Peyer's patch (tissue), 4 donors: Measurements from ENCODE around the gene PROX1.

Experiments
- POLR2A ChIP-seq, 2 donors: fragments of 450-650 bp; IDR thresholded peaks; one replicate each; pipeline ENCODE4 v1.5.1; 2017; ENCODE audit warnings: antibody characterized with exemption in 2 of 2, mild to moderate bottlenecking in 2 of 2, moderate library complexity in 2 of 2
- TF ChIP-seq, protein P1 (sequence below), 6 experiments: fragments of 450-650 bp in 4 of 6; fragments of 200-600 bp in 2 of 6; sonication (generic) in 1 of 6; IDR thresholded peaks; one replicate each; pipeline ENCODE4 v1.5.1; 2017 to 2019; ENCODE audit warnings: antibody characterized with exemption in 6 of 6, mild to moderate bottlenecking in 3 of 6, moderate library complexity in 1 of 6

GRCh38 chr1:214022229-214022791 lies 34.5 kb downstream of the PROX1 start:
- TF ChIP-seq, protein P1, sequence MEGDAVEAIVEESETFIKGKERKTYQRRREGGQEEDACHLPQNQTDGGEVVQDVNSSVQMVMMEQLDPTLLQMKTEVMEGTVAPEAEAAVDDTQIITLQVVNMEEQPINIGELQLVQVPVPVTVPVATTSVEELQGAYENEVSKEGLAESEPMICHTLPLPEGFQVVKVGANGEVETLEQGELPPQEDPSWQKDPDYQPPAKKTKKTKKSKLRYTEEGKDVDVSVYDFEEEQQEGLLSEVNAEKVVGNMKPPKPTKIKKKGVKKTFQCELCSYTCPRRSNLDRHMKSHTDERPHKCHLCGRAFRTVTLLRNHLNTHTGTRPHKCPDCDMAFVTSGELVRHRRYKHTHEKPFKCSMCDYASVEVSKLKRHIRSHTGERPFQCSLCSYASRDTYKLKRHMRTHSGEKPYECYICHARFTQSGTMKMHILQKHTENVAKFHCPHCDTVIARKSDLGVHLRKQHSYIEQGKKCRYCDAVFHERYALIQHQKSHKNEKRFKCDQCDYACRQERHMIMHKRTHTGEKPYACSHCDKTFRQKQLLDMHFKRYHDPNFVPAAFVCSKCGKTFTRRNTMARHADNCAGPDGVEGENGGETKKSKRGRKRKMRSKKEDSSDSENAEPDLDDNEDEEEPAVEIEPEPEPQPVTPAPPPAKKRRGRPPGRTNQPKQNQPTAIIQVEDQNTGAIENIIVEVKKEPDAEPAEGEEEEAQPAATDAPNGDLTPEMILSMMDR (IDR thresholded peaks at IDR 0.05): no peak
- TF ChIP-seq POLR2A (IDR thresholded peaks at IDR 0.05): no peak
